ENCODE measurements around the gene PRKCE. TPM values are rescaled to one million over a fixed set of nuclear protein-coding genes. Genes with fewer than 3 reads are reported as not detected.

The PRKCE gene
- total RNA-seq, 2 donors from 2014 or later, result 7.2 to 25.4 TPM

- Histone ChIP-seq H3K36me3 (no peaks in the 10 kb centered on the region), H3K4me1 (replicated peaks) (peaks cover 7% of the 10 kb centered on the region), H3K4me3 (no peak overlapping the region), H3K27ac (no peak overlapping the region), H3K9me3 (no peaks in the 10 kb centered on the region), H3K27me3 (replicated peaks; ENCODE audit: insufficient read depth) (no peaks in the 10 kb centered on the region)
- DNase-seq (ENCODE audit: low spot score), result no peak
- 86% methylated on average over 3 of the region's 3 CpGs for WGBS
- intact Hi-C loops (cut with DNase I), result no loop called here
- TF ChIP-seq POLR2AphosphoS5 (IDR thresholded peaks at IDR 0.05), result no peak
- TF ChIP-seq POLR2A (IDR thresholded peaks at IDR 0.05), result no peak
- TF ChIP-seq, protein P1, sequence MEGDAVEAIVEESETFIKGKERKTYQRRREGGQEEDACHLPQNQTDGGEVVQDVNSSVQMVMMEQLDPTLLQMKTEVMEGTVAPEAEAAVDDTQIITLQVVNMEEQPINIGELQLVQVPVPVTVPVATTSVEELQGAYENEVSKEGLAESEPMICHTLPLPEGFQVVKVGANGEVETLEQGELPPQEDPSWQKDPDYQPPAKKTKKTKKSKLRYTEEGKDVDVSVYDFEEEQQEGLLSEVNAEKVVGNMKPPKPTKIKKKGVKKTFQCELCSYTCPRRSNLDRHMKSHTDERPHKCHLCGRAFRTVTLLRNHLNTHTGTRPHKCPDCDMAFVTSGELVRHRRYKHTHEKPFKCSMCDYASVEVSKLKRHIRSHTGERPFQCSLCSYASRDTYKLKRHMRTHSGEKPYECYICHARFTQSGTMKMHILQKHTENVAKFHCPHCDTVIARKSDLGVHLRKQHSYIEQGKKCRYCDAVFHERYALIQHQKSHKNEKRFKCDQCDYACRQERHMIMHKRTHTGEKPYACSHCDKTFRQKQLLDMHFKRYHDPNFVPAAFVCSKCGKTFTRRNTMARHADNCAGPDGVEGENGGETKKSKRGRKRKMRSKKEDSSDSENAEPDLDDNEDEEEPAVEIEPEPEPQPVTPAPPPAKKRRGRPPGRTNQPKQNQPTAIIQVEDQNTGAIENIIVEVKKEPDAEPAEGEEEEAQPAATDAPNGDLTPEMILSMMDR (IDR thresholded peaks at IDR 0.05), result no peak
Measured at GRCh38 chr2:46023165-46023854, 371.8 kb downstream of the PRKCE start.

GRCh38 chr2:46024146-46024779 lies 372.8 kb downstream of the PRKCE start:
- Histone ChIP-seq H3K9me3 (no peaks in the 10 kb centered on the region), H3K4me3 (no peak overlapping the region), H3K27me3 (replicated peaks; ENCODE audit: insufficient read depth) (no peaks in the 10 kb centered on the region), H3K36me3 (no peaks in the 10 kb centered on the region), H3K27ac (peak overlapping the region; percentile 62 to 63), H3K4me1 (replicated peaks) (peaks cover 7% of the 10 kb centered on the region)
- intact Hi-C loops (cut with DNase I), result no loop called here
- TF ChIP-seq, protein P1 (IDR thresholded peaks at IDR 0.05), result no peak
- TF ChIP-seq POLR2A (IDR thresholded peaks at IDR 0.05) (no peak), POLR2AphosphoS5 (IDR thresholded peaks at IDR 0.05) (no peak)
- 93% methylated on average over 5 of the region's 5 CpGs for WGBS
- DNase-seq (ENCODE audit: low spot score), result no peak

DNA sequence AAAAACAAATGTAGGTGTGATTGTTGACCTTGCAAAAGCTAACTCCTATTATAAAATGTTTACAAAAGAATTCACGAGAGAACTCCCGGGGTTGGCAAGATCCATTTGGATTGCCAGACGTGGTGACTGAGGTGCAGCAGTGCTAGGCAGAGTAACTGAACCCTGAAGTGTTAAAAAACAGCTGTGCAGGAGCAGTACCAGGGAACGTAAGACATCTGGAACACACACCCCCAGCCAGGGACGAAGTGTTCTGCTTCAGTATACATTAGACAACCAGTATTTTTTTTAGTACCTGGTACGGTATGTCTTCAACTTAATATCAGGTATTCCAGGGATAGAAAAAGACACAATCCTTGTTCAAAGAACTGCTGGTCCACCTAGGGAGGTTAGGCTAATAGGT lies 373.6 kb downstream of the PRKCE start:
- Histone ChIP-seq H3K27ac (peak overlapping the region; percentile 62 to 63), H3K27me3 (replicated peaks; ENCODE audit: insufficient read depth) (no peaks in the 10 kb centered on the region), H3K4me3 (no peak overlapping the region), H3K9me3 (no peaks in the 10 kb centered on the region), H3K4me1 (replicated peaks) (peaks cover 12% of the 10 kb centered on the region), H3K36me3 (no peaks in the 10 kb centered on the region)
- peak; percentile 79 for TF ChIP-seq POLR2AphosphoS5 (IDR thresholded peaks at IDR 0.05)
- TF ChIP-seq, protein P1 (IDR thresholded peaks at IDR 0.05), result no peak
- whole genome bisulfite sequencing, result 12% methylated on average over 6 of the region's 6 CpGs
- peak; percentile 67 for DNase-seq (ENCODE audit: low spot score)
- intact Hi-C loops (cut with DNase I), result no loop called here

DNA sequence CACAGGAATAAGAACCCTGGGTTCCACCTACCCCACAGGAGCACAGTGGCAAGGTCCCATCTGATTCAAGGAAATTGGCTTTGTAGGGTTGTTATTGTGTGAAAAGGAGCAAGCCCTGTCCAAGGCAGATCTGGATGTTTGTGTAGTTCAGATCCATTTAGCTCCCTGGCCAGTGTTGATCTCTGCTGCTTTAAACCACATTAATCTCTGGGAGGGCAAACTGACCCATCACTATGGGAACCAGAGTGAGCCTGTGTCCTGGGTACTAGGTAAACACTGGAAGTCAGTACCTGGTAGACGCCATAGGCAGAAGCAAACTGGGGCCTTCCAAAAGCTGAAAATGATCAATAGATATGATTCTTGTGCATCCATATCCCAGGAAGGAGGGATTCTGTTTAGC lies 374.2 kb downstream of the PRKCE start:
- TF ChIP-seq, protein P1 (IDR thresholded peaks at IDR 0.05), result no peak
- TF ChIP-seq POLR2AphosphoS5 (IDR thresholded peaks at IDR 0.05) (no peak), POLR2A (IDR thresholded peaks at IDR 0.05) (no peak)
- no peaks in the 10 kb centered on the region for H3K27me3 ChIP-seq (replicated peaks; ENCODE audit: insufficient read depth)
- H3K4me1 ChIP-seq (replicated peaks), result peaks cover 14% of the 10 kb centered on the region
- WGBS, result 75% methylated on average over 1 of the region's 1 CpG
- H3K4me3 ChIP-seq, result no peak overlapping the region
- H3K36me3 ChIP-seq, result no peaks in the 10 kb centered on the region
- peak overlapping the region; percentile 62 to 63 for H3K27ac ChIP-seq
- no peak for DNase-seq (ENCODE audit: low spot score)
- intact Hi-C loops (cut with DNase I), result no loop called here
- no peaks in the 10 kb centered on the region for H3K9me3 ChIP-seq

GRCh38 chr2:46026431-46026830 lies 375.0 kb downstream of the PRKCE start:
- H3K4me3 ChIP-seq, result no peak overlapping the region
- intact Hi-C loops (cut with DNase I), result no loop called here
- H3K36me3 ChIP-seq, result no peaks in the 10 kb centered on the region
- no peak overlapping the region for H3K27ac ChIP-seq
- TF ChIP-seq POLR2A (IDR thresholded peaks at IDR 0.05) (no peak), POLR2AphosphoS5 (IDR thresholded peaks at IDR 0.05) (no peak)
- TF ChIP-seq, protein P1 (IDR thresholded peaks at IDR 0.05), result no peak
- H3K27me3 ChIP-seq (replicated peaks; ENCODE audit: insufficient read depth), result no peaks in the 10 kb centered on the region
- no peak for DNase-seq (ENCODE audit: low spot score)
- H3K4me1 ChIP-seq (replicated peaks), result peaks cover 20% of the 10 kb centered on the region
- 85% methylated on average over 1 of the region's 1 CpG for WGBS
- H3K9me3 ChIP-seq, result no peaks in the 10 kb centered on the region
